Lung microvascular endothelial cell (primary cell): ENCODE measurements around the gene OTX1. TPM values are rescaled to one million over a fixed set of nuclear protein-coding genes. Genes with fewer than 3 reads are reported as not detected.
"Not testable (repeated sequence)": the region's sequence is repeated elsewhere in the genome, so short reads cannot be mapped to it uniquely, and the experiment has no call there.

Source experiments
- DNase-seq, 2 donors: peaks; one replicate each; pipeline versions ENCODE4 v3.0.0 to v3.0.0-alpha.2; 2010; ENCODE audit warnings: low read depth in 2 of 2
- total RNA-seq: library from RNA; depleted of rRNA; stranded (reverse); fragments of >200 nt; gene quantifications from 2 replicates; pipeline ENCODE4 v1.2.1, GENCODE V29; 2014

Gene OTX1
- total RNA-seq, 1 donor from 2014 or later = not detected

DNA sequence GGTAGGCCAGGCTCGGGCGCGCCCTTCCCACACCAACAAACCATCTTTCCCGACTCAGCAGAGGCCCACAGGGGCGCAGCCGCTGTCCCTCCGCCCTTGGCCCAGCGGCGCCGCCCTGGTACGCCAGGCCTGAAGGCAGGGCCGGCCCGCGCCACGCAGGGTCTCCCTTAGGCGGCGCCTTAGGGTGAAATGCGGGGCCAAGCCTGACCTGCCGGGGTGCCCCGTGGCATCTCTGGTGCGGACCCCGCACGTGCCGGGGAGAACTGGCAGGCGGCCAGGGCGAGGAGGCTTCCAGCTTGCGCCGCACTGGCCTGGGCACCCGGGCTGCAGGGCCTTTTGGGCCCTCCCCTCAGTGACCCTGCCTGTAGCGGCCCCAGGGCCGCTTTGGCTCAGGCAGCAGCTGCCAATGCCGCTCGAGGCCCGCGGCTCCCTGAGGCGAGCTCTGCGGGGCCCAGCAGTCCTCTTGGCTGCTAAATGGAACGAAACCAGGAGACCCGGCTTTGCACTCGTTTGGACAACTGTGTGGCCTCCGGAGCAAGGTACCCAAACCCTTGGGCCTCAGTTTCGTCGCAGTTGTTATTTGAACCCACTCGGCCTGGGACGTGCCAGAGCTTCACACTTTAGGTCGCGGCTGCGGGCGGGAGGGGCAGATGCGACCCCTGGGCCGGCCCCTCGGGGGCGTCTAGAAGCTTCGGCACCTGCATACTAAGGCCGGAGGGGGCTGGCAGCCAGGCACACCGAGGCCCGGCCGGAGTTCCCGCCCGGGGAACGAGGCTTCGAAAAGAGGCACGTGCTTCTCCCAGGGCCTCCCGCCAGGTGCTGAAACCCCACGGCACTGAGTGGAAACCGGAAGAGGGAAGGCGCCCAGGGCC is 8.5 kb downstream of the OTX1 start:
- peak in 1 of 2 donors; percentile 3 for DNase-seq

DNA sequence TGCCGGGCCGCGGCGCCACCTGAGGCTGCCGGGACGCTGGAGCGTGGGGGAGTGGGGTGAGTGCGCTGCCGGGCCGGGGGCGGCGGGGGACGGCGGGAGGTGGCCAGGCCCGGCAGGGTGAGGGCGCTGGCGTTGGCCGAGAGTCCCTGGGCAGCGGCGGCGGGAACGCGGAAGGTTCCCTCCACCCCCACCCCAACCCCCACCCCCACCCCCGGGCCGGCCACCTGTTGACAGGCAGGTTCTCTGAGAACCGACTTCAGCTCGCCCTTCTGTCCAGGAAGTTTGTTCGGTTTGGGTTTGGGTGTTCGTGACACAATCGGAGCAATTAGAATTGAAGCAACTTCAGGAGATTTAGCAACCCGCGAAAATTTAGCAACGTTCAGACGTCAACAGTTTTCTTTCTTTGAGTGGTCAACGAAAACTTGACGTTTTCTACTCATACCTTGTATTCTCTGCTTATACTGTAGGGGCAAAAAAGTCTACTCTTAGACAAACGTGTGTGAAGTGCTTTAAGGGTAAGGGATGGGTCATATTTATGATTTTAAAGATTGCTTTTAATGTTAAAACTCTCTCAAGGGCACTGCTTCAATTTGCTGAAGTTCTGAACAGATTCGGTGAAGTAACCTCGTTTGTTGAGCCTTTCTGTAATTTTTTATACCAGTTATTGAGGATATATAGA is 9.3 kb downstream of the OTX1 start:
- DNase-seq = no peak

DNA sequence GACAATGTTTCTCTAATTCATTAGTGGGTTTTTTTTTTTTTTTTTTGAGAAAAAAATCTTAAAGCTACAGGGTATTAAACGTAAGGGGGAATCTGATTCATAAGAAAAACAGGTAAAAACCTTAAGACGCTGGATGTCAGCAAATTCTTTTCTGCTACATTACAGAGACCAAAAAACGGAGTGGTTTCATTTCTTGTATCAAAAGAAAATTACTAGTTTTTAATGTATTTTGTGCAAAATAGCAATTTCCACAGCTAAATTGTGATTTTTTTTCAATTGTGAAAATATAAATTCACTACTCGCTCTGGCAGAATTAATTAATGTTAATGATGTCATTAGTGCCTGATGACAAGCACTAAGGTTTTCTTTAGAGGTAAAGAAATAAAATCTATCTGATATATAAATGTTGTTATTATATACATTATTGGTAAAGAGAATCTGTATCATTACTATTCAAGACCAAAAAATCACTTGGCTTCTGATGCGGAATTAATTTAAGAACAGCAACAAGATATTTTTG is 9.9 kb downstream of the OTX1 start:
- DNase-seq = no peak

DNA sequence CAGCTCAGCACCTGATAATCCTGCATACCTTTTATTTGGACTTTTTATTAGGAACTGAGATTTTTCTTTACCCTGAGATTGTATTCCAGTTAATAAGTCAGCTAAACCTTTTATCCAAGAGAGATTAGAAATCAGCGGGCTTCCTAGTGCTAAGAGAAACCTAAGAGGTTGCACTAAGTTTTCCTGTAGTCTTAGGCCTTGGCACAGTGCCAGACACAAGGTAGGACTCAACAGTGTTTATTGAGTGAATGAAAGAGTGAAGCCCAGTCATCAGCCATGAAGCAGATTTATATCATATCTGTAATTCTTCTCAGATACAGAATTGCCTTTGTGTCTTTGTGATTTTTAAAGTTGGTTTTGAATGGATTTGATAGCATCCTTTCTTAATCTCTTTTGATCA is 13.6 kb downstream of the OTX1 start:
- no peak for DNase-seq

DNA sequence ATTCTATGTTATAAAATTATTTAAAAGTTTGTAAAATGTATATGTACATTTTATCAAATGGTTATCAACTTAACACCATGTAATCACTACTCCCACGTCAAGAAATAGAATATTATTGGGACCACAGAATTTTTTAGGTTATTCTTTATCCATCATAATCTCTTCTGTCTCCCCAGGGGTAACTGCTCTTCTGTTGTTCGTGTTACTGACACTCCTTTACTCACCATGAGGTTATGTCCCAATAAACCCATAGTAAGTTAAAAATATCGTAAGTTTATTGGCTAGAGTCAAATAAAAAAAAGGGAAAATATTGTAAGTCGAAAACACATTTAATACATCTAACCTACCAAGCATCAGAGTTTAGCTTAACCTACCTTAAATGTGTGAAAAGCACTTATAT is 14.0 kb downstream of the OTX1 start:
- no peak for DNase-seq

DNA sequence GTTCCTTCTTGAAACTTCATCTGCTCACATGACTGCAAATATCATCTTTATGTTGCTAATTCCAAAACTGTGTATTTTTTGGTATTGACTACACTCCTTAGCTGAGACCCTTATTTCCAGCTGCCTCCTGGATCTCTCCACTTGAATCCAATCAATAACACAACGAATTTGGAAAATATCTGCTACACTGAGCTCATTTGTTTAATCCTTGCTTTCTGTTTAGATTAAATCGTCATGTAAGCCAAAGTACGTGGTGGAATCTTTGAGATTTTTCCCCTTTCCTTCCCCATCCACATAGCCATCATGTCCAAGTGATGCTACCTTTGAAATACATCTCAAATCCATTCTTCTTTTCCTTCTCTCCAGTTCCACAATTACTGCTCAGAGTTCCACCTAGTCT is 15.6 kb downstream of the OTX1 start:
- DNase-seq = no peak

DNA sequence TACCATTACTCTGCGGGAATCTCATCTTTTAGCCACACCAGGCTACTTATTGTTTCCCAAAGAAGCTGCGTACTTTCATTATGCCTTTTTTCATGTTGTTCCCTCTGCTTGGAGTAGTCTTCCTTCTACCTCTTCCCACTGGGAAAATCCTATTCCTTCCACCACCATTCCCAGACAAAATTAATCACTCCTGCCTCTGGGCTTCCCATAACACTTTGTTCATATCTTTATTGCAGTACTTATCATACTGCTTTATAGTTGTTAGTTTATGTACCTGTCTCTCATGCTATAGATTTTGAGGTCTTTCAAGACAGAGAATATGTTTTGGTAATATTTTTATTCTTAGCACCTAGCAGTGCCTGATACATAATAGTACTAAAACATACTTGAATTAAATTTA is 16.2 kb downstream of the OTX1 start:
- no peak for DNase-seq

DNA sequence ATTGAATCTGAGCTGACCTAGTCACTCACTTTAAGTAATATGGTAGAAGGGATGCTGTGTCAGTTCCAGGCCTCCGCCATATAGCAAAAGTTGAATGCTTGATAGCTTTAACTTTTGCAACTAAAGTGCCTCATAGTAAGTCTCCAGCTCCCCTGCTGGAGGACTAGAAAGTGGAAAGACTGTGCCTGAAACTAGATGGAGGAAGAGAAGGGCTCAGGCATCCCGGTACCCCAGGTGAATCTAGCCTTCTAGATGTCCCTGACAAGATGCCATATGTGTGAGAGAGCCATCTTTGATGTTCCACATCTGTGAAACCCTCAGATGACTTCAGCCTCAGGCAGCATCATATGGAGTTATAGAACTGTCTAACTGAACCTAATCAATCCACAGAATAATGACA is 21.0 kb downstream of the OTX1 start:
- DNase-seq = no peak

DNA sequence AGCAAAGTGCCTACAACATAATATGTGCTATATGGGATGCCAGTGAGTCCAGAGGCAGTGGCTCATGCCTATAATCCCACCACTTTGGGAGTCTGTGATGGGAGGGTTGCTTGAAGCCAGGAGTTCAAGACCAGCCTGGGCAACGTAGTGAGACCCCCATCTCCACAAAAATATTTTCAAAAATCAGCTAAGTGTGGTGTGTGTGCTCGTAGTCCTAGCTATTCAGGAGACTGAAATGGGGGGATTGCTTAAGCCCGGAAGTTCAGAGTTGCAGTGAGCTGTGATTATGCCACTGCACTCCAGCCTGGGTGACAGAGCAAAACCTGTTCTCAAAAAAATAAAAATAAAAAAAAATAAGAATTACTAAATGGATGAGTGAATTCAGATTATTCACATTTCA is 23.4 kb downstream of the OTX1 start:
- DNase-seq = no peak

DNA sequence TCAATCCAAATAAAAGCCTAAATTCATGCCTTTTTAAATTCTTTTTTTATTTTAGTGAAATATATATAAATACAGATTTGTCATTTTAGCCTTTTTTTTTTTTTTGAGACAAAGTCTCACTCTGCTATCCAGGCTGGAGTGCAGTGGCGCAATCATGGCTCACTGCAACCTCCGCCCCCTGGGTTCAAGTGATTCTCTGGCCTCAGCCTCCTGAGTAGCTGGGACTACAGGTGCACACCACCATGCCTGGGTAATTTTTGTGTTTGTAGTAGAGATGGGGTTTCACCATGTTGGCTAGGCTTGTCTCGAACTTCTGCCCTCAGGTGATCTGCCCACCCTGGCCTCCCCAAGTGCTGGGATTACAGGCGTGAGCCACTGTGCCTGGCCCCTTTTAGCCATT is 23.8 kb downstream of the OTX1 start:
- not testable (repeated sequence) for DNase-seq

DNA sequence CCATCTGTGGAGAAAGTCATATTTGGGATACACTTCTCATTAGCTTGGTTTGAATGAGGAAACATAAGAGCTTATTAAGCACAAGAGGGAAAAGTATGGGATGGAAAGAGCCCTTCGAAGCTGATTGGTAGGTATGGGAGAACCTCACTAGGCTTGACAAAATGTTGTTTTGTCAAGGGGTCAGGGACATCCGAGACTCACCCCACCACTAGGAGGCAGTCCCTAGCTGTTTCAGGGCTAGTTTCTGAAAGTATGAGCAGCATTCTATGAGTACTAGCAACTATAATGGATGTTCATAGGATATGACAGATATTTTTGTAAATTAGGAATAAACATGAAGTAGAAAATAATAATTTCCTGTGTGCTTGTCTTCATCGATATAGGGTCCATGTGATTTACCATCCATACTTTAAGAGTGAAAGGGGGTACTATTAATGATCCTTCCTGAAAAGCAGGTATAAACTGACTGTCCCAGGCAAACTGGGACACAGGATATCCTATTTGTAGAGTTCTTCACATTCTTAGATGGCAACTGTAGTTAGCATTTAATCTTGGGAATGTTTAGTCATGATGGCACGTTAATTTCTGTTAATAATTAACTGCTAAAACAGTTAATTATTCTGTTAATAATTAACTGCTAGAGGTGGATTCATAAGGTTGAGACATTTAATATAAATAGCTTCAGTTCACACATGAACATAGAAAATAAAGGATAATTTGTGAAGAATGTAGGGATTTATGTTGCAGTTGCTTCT is 28.4 kb downstream of the OTX1 start:
- no peak for DNase-seq

DNA sequence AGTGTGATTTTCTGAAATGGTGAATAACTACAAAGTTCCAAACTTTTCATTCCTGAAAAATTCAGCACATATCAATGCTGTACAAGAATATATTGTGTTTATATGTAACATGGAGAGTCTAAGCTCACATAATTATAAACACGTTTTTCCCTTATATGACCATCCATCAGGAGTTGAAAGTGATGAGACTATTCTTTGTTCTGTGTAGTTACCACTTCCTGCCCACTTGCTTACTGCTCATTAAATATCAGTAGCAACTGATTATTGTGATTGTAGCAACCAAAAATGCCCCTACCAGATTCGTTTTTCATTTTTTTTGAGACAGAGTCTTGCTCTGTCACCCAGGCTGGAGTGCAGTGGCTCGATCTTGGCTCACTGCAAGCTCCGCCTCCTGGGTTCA is 30.8 kb downstream of the OTX1 start:
- no peak for DNase-seq

DNA sequence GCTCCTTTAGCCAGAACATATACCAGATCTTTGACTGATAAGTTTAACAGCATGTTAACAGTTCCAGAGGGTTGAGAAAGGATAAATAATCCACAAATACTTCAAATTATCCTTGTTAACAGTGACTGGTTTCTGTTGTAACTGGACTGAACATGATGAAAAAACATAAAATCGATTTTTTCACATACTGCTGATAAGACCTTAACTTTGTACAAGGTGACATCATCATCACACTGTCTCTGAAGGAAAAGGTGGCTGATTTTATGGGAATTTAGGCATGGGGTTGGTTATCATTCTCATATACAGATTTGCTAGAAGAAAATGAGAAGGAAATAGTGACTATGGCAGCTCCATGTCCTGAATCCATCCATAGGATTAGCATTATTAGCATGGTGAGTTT is 36.1 kb downstream of the OTX1 start:
- no peak for DNase-seq

DNA sequence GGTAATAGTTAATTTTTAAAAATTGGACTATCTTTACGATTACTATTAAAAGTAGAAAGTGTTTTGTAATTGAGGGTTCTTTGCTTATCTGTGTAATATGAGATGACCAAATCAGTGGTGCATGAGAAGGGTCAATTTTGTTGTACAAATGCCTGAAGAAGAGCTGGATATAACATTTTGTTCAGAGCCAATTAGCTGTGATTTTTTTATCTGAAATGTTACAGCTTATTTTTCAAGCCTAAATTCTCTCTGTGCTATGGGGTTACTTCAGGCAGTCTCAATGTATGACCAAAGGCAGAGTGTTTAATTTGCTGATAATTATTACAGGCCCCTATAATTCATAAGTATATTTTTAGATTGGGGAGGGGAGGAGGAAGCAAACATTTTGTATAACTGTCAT is 41.8 kb downstream of the OTX1 start:
- no peak for DNase-seq

DNA sequence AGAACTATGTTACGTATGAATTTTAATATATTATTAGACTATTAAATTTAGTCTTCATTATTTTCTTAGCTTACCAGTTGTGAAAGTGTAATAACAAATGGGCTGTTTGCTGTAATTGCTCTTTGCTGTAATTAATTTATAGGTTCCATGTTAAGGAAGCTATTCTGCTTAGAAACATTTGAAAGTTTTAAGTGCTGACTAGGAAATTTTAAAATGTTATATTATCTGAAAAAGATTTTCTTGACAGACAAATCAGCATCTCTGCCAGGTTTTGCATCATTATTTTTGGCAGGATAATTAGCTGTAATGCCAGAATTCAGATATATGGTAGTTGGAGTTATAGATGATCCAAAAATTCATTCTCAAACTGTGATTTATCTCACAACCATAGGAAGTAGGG is 42.2 kb downstream of the OTX1 start:
- DNase-seq = no peak

DNA sequence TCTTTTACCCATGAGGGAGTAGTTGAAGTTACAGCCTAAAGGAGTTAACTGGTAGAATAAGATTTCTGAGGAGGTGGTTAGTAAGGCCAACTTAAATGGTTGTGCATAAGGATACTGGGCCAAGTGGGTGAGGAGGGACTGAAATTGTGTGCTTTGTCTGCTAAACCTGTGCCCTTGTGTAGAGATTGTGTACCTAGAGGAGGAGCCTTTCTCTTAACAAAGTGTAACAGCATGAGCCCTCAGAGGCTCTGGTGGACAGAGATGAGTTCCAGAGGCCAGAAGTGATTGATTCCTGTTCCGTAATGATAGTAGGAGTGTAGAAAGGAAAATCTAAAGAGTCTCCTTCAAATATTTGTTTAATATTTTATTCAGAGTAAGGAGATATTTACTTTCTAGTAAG is 42.9 kb downstream of the OTX1 start:
- no peak for DNase-seq

DNA sequence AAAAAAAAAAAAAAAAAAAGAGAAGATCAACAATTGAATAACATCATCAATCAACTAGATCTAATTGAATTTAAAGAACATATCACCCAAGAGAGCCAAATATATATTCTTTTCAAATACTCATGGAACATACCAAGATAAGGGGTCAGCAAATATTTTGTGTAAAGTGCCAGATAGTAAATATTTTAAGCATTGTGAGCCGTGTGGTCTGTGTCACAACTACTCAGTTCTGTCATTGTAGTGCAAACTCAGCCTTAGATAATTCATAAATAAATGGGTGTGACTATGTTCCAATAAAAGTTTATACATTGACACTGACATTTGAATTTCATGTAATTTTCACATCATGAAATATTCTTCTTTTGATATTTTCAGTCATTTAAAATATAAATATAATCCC is 45.9 kb downstream of the OTX1 start:
- DNase-seq = no peak

DNA sequence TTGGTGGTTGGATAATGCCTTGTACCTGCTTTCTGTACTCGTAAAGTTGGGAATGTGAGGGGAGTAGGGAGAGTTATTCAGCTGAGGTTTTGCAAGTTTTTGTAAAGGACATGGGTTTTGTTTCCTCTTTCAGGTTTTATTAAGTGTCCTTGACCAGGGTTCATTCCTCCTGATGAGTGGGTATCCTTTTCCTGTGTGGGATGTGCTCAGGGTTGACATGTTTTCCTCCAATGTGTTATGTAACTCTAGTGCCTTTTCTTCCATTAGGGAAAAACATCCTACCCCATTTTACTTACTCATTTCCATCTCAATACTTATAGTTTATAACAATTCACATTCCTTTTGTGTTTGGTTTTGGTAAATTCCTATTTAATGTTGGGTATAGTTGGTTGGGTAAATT is 48.4 kb downstream of the OTX1 start:
- no peak for DNase-seq

DNA sequence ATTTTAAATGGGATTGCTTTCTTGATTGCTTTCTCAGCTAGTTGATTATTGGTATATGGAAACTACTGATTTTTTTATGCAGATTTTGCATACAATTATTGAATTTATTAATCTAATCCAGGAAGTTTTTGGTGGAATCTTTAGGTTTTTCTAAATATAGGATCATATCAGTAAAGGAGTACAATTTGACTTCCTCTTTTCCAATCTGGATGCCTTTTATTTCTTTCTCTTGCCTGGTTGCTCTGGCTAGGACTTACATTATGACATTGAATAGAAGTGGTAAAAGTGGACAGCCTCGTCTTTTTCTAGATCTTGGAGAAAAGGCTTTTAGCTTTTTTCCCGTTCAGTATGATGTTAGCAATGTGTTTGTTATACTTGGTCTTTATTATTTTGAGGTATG is 51.3 kb downstream of the OTX1 start:
- no peak for DNase-seq

DNA sequence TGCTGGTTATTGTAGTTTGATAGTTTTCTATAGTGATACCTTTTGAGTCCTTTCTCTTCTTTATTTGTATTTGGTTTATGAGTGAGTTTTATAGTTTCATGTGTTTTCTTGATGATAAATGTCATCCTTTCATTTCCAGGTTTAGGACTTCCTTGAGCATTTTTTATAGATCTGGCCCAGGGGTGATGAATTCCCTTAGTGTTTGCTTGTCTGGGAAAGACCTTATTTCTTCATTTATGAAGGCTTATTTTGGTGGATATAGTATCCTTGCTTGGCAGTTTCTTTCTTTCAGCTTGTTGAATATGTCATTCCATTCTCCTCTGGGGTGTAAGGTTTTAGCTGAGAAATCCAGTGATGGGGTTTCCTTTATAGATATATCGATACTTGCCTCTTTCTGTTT is 53.9 kb downstream of the OTX1 start:
- DNase-seq = no peak
